Measurements from ENCODE around the gene SLC1A5.
A peak's percentile ranks its signal among the peaks of the same experiment; 100 is the strongest.
"Not testable (repeated sequence)": the region's sequence is repeated elsewhere in the genome, so short reads cannot be mapped to it uniquely, and the experiment has no call there.

Gene SLC1A5

GRCh38 chr19:46788262-46788967 is at the start of gene SLC1A5:
TSS of gene SLC1A5 (minus strand) at chr19:46788594. CDS start at chr19:46787965, 629 bp downstream.
- DNase-seq (ENCODE audit: low read depth in 2 of 2): peak; percentile 98

- no peak for DNase-seq (ENCODE audit: low read depth in 2 of 2)
Measured at GRCh38 chr19:46838160-46838559, 49.8 kb upstream of the SLC1A5 start.

- no peak for DNase-seq (ENCODE audit: low read depth in 2 of 2)
Measured at GRCh38 chr19:46834984-46835383, 46.6 kb upstream of the SLC1A5 start.

- DNase-seq (ENCODE audit: low read depth in 2 of 2): no peak
Measured at GRCh38 chr19:46834121-46834520, 45.7 kb upstream of the SLC1A5 start.

- DNase-seq (ENCODE audit: low read depth in 2 of 2): no peak
Measured at GRCh38 chr19:46830864-46831263, 42.5 kb upstream of the SLC1A5 start.

GRCh38 chr19:46828484-46828883 is 40.1 kb upstream of the SLC1A5 start:
- peak; percentile 39 to 70 for DNase-seq (ENCODE audit: low read depth in 2 of 2)

- no peak for DNase-seq (ENCODE audit: low read depth in 2 of 2)
Measured at GRCh38 chr19:46825731-46826055, 37.3 kb upstream of the SLC1A5 start.

GRCh38 chr19:46824890-46825730 is 36.7 kb upstream of the SLC1A5 start:
- DNase-seq (ENCODE audit: low read depth in 2 of 2): no peak

- no peak for DNase-seq (ENCODE audit: low read depth in 2 of 2)
Measured at GRCh38 chr19:46823049-46823448, 34.7 kb upstream of the SLC1A5 start.

- DNase-seq (ENCODE audit: low read depth in 2 of 2): not testable (repeated sequence)
Measured at GRCh38 chr19:46822410-46822787, 34.0 kb upstream of the SLC1A5 start.

- peak; percentile 26 to 36 for DNase-seq (ENCODE audit: low read depth in 2 of 2)
Measured at GRCh38 chr19:46821512-46822409, 33.4 kb upstream of the SLC1A5 start.

GRCh38 chr19:46818812-46819211 is 30.4 kb upstream of the SLC1A5 start:
- DNase-seq (ENCODE audit: low read depth in 2 of 2): no peak

GRCh38 chr19:46815833-46816627 is 27.6 kb upstream of the SLC1A5 start:
- DNase-seq (ENCODE audit: low read depth in 2 of 2): no peak

- DNase-seq (ENCODE audit: low read depth in 2 of 2): no peak
Measured at GRCh38 chr19:46813839-46814358, 25.5 kb upstream of the SLC1A5 start.

GRCh38 chr19:46812977-46813838 is 24.8 kb upstream of the SLC1A5 start:
- DNase-seq (ENCODE audit: low read depth in 2 of 2): no peak

GRCh38 chr19:46809534-46810272 is 21.3 kb upstream of the SLC1A5 start:
- no peak for DNase-seq (ENCODE audit: low read depth in 2 of 2)

GRCh38 chr19:46806656-46807055 is 18.3 kb upstream of the SLC1A5 start:
- no peak for DNase-seq (ENCODE audit: low read depth in 2 of 2)

GRCh38 chr19:46804432-46804831 is 16.0 kb upstream of the SLC1A5 start:
- not testable (repeated sequence) for DNase-seq (ENCODE audit: low read depth in 2 of 2)

- DNase-seq (ENCODE audit: low read depth in 2 of 2): no peak
Measured at GRCh38 chr19:46803555-46803954, 15.2 kb upstream of the SLC1A5 start.
